NCI-H2196 treated with DMSO at 0.1 percent for 48 hours (cell line): ENCODE data around the gene TTC7B.

Experiments
- DNase-seq: peaks from one replicate; lab custom pipeline; 2025; ENCODE audit not compliant: unreplicated experiment; lab: John Stamatoyannopoulos, UW

TTC7B gene

DNA sequence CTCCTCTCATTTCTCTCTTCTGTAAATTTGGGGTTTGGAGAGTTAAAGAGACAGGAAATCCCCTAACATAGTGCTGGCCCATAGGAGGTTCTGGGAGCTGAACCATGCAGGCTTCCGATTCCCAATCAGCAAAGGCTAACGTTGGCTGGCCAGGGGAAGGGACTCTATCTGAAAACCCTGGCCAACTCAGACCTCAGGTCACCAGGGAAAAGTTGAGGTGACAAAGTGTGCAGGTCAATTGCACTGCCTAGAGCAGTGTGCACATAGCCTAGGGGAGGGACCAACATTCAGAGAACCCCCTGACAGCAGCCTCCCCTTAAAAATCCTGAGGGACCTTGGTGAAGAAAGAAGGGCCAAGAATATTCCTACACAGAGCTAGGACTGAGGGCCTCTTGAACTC lies 38.9 kb downstream of the TTC7B start:
- no peak for DNase-seq

DNA sequence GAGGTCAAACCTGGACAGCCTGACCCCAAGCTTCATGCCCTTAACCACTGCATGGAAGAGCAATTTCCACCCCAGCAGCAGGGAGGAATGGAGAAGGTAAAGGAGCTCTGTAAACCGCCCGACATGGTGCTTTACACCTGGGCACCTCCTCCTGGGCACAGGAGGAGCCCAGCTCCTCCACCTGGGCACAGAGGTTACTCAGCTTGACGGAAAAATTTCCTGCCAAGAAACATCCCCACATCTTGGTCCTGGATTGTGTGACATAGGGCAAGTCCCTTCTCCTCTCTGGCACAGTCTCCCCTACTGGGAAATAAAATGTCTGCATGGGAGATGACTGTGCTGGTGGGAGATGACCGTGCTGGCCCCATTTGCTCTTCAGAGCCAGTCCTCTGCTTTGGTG lies 40.8 kb downstream of the TTC7B start:
- DNase-seq = no peak

DNA sequence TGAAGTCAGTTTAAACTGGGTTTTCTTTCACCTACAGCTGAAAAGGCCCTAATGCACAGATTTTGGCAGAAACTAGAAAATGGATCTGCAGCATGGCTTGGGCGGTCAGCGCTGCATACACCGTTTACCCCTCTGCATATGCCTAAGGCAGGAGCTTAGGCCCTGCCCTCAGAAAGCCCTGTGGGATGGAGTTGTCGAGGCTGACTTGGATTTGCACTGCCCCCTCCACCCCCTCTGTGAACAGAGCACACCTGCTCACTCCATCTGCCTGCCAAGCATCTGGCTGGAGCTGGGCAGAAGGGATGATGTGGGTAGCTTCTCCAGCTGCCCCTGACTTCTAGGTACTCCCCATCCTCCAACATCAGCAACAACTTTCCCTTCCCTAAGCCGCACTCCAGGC lies 41.9 kb downstream of the TTC7B start:
- DNase-seq = no peak

DNA sequence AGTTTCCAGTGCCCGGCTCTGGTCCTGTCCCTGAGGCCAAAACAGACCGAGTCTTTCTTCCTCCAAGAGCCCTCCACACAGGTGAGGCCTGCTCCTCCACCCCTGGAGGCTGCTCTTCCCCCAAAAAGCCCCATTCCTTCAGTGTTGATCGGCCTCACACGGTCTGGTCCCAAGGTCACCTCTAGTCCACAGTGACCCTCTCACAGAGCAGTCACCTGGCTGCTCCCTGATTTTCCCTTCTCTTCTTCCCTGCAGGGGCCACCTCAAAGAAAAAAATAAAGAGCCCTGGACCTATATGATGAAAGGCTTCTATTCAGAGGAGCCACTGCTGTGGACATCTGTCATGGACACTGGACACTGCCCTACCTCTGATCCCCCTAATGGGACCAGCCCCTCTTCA lies 42.5 kb downstream of the TTC7B start:
- no peak for DNase-seq

DNA sequence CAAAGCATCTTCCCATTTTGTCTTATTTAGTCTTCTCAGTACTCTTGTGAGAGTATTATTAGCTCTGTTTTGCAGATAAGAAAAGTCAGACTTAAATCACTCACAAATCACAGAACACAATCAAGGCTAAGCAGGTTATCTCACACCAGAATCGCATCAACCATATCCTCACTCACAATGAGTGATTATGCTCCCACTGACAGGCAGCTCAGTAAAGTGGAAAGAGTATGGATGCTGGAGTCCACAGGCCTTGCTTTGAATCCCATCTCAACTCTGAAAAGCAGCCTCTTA lies 43.1 kb downstream of the TTC7B start:
- no peak for DNase-seq

DNA sequence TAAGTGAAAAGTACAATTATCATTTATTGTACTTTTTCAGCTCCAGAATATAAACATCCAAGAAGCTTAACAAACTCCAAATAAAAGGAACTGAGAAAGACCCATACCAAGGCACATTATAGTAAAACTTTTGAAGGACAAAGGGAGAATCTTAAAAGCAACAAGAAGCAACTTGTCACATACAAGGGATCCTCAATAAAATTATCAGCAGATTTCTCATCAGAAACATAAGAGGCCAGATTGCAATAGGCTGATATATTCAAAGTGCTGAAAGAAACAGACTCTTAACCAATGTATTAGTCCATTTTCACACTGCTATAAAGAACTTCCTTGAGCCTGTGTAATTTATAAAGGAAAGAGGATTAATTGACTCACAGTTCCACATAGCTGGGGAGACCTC lies 48.3 kb downstream of the TTC7B start:
- DNase-seq = no peak

DNA sequence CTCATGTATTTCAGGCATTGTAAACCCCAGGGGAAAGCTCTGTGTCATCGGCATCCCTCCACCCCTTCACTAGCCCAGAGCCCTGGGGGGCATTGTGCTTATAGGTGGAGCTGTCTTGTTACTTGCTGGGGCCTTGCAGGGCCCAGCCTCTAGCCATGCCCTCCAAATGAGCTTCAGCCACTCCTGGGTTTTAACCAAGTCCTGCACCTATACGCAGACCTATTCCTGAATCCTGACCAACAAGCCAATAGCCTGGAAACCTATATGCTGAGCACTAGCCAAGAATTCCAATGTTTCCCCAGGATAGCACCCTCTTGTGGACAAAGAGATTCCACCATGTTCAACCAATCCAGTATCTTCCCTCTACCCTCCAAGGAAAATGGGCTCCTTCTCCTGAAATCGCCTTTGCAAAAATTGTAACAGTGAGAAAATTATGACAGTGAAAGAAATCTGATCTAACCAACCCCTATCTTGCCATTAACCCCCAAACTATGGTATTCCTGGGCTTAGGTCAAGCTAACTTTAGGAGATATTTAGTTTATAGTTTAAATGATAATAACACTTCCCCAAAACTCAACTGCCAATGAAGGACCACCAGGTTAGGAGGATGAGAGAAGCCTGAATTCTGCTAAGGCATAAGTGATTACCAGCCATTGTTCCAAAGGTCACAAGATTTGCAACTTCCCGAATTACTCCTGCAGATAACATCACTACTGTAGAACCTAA lies 55.5 kb downstream of the TTC7B start:
- DNase-seq = no peak

DNA sequence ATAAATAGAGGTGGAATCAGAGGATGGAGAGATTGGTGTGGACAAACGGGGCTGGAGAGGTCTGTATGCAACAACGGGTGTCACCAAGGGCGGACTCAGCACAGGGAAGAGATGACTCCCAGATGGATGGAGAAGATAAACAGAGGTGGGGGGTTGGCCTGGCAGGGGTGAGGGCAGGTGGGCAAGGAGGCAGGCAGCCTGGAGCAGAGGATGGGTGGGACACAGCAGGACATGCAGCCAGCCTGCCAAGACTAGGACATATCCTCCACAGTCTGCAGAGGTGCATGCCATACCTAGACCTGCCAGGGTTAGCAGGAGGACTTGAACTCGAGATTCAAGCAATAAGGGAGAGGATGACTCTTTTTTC lies 56.2 kb downstream of the TTC7B start:
- DNase-seq = no peak

DNA sequence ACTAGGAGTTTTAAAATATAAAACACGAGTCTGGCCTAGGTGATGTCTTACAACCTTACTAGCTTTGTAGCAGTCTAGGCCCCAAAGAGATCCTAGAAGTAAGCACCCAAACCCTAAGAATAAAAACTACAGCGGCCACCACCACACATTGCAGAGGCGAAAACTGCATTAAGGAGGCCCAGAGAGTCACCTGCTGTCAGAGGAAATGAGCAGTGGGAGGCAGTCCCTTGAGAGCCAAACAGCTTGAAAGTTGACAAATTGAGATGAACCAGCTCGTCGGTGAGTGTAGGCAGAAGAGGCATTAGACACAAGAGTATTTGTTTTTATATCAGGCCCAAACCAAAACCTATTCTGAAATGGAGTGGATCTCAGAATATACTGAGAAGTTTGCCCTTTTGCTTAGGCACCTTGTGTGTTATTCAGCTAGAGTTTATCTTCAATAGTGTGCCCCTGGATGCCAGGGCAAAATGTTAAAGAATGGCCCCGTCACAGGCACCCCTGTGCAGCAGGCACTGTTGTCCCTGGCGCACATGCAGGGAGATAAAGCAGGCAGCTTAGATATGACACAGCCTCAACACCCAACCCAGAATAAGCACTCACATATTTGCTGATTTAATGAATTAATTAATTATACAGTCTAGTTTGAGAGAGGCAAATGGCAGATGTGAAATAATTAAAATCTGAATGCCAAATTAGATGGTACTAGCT lies 56.7 kb downstream of the TTC7B start:
- no peak for DNase-seq

DNA sequence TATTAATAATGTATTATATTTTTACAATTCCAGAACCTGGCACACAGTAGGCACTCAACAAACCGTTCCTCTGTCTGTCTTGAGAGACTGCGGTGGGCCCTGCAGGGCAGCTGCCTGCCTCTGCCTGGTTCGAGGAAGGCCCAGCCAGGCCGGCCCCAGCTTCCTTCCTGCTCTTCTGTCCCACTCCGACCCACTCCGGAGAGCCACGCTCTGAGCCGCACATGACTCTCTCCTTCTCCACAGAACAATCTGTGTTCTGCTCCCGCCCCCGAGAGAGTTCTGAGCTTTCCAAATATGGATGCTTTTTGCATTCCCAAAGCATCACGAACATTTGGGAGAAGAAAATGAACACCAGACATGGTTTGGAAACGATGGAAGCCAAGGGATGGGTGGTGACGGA lies 57.3 kb downstream of the TTC7B start:
- DNase-seq = no peak

DNA sequence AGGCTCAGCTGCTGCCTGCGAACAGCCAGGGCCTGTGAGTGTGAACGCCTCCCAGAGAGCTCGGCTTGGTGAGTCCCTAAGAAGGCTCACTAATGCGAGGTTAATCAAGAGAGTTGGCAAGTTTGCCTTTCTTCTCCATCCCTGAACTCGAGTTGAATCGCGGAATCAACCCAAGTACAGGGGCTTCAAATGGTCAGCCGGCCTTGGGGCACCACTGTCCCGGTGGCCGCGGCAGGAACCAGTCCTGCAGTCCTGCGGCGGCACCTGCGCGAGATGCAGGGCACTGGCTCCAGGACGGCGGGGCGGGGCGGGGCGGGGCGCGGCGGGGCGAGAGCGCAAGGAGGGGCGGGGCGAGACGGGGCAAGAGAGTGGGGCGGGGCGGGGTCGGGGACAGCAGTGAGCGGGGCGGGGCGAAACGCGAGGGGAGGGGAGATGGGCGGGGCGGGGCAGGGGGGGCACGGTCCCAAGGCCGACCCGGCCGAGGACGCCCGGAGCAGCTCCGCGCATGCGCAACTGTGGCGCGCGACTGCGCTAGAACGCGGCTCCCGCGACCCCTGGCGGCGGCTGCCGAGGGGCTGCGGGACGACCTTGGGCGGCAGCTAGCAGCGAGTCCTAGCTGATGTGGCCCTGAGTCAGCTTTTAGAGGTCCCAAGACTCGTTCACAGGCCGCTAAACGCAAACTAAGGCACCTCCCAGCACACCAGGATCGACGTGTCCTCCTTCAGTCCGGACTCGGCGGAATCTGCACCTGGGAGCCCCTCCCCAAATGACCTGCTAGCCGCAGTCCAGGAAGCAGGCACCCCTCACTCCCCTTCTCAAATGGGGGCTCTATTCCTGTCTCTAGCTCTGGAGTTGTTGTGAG lies 58.0 kb downstream of the TTC7B start:
- peak; percentile 53 for DNase-seq

DNA sequence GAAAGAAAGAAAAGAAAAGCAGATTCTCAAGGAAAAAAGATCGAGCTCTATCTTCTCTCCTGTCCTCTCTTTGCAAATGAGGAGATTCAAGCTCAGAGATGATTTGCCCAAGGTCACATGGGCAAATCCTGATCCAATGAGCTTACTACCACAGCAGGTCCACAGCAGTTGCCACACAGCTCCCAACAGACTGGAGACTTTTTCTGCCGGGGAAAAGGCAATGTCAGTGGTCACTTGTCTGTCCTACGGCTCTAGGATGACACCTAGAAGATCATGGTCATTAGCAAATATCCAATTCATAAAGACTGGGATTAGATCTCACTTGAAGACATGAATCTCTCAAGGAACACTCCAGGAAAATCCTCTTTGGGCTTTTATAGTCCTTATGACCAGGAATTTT lies 58.8 kb downstream of the TTC7B start:
- DNase-seq = no peak

DNA sequence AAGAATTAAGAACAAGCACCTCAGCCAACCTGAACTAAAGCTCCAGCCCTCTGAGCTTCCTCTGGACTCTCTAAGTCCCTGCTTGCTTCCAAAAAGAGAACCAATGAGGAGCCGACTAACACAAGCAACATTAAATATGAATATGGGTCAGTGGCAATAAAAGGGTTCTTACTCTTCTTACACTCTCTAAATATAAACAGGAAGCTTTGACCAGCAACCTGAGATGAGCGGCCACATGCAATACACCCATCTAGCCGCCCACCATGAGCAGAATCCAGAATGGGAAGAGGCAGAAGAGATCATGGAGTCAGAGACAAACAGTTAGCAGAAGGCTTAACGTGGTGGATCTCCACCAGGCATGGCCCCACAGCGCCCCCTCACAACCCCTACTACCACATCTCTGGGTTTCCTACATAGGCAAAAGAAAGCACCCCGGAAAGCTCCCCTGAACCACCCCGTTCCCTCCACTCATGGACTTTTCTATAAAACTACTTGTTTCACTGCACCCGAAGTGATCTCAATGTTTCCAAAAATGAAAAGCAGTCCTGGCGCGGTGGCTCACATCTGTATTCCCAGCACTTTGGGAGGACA lies 59.4 kb downstream of the TTC7B start:
- DNase-seq = no peak

DNA sequence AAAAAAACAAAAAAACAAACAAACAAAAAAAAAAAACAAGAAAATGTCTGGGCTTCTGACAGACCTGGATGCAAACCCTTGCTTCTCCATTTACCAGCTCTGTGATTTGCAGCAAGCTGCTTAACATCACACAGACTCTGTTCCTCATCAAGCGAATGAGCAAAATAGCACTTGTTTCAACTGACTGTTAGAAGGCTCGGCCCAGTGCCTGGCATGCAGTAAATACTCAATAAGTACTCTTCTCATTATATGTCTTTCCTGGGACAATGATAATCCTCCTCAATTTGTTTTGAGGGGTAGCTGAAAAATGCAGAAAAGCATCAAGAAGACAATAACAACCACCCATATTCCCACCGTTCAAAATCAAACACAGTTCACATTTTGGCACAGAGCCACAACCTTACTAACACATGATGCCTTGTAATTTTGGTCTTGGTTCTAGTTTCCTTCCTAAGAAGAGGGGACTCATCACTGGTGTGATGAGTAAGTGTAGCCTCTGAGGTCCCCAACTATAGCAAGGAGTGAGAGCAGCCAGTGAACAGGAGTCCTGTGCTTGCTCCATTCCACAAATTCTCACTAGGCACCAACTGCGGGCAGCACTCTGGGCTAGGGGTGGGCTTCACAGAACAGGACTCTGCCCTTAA lies 60.4 kb downstream of the TTC7B start:
- DNase-seq = no peak

DNA sequence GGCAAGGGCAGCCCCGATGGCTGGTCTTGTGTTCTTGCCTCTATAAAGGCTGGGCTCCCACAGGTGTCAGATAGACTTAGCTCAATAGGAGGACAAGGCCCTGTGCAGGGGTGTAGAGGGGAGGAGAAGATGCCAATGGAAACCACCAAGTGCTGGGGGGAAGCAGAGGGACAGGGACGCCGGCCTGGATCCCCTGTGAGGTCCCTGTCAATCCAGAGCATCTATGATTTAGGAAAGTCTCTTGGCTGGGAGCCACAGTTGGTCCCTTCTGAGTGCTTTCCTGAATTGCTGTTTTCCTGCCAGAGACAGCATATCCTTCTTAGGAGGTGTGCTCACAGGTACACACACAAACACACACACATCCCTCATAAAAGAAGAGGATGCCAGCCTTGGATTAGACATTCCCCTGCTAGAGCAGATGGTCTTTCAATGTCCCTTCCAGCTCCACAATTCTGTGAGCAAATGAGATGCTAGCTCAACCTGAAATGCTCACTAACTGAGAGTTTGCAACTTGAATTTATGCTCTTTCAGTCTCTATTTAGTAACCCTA lies 62.7 kb downstream of the TTC7B start:
- DNase-seq = no peak

DNA sequence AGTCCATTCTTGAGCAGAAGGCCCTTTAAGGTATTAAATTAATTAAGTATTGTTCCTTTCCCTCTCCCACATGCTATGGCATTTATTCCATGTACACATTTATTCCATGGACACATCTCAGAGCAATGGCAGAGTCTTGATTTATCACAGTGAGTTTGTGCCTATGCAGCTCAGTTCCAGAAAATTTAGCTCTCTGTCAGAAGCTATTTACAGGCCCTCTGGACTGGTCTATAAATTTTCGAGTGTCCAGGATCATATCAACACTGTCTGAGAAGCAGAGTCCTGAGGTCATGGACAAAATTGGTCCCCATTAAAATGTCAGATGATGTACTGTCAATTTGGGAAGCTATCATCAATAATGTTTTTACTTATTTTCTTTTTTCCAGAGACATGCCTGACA lies 65.5 kb downstream of the TTC7B start:
- DNase-seq = no peak

DNA sequence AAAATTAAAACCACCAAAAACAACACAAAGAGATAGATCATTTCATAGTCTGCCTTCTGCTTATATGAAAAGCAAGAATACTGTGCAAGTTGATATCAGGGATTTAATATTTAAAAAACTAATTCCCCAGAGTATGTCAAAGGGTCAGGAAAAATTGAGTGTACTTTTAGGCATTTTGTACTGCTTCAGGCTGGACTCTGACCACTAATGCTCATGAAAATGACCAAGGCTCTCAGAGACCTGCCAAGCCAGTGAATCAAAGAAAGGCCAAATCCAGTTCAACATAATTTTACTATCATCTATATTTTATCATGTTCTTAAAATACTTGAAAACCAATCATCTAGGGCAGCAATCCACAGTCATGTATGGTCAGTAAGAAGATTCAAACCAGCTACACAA lies 66.0 kb downstream of the TTC7B start:
- DNase-seq = no peak

DNA sequence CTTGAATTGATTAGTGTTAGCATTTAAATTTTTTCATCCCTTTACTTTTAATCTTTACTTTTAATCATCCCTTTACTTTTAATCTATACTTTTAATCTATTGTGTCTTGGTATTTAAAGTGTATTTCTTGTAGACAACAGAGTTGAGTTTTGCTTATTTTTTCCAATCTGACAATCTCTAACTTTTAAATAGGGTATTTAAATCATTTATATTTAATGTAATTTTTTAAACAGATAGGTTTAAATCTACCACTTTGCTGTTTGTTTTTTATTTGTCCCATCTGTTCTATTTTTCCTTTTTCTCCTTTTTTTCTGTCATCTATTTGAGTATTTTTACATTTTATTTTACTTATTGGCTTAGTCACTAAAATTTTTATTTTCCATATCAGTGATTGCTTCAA lies 68.3 kb downstream of the TTC7B start:
- no peak for DNase-seq

DNA sequence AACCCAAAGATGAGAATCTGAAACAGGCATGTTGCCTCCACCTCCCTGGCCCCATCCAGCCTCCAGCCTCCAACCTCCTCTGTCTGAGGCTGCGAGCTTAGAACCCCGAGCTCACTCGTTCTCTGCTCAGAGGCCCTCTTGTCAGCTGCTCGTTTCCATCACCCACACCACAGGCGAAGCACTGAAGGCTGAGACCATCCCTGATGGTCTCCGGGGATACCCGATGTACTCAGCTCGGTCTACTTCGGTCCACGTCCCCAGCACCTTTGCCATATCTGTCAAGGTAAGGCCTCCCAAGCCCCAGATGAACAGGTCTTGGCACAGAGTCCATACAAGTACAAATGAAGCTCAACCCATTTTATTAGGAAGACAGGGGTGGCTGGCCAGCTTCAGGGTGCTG lies 72.4 kb downstream of the TTC7B start:
- DNase-seq = no peak

DNA sequence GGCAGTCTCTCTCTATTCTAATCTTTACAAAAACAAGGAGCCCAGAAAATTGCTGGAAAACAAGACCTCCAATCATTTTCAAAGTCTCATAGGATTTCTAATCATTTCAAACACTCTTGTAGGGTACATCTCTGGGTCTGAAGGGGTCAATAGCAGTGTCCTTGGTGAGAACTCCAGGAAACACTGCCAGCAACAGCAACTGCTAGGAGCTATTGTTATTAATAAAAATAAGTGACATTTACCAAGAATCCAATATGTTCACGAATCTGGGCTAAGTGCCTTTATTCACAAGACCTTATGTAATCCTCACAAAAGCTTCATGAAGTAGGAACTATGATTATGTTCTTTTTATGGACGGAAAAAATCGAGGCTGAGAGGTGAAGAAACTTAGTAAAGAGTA lies 72.8 kb downstream of the TTC7B start:
- DNase-seq = no peak

DNA sequence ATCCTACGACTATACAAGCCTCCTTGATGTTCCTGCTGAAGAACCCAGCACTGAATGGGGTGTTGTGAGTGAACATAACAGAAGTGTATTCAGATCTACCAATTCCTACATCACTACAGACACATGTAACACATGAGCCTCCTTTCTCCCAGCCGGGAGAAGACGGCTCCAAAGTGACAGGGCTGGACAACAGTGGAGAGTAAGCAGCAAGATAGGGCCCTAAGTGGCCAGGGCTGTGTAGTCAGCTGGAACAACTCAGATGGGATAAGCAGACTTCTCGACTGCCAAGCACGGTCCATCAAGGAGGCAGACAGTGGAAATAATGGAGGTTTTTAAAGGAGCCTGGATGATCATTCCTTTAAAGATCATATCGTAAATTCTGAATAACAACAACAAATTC lies 73.5 kb downstream of the TTC7B start:
- DNase-seq = no peak
